ENCODE data around the gene APCDD1L.

Gene APCDD1L

DNA sequence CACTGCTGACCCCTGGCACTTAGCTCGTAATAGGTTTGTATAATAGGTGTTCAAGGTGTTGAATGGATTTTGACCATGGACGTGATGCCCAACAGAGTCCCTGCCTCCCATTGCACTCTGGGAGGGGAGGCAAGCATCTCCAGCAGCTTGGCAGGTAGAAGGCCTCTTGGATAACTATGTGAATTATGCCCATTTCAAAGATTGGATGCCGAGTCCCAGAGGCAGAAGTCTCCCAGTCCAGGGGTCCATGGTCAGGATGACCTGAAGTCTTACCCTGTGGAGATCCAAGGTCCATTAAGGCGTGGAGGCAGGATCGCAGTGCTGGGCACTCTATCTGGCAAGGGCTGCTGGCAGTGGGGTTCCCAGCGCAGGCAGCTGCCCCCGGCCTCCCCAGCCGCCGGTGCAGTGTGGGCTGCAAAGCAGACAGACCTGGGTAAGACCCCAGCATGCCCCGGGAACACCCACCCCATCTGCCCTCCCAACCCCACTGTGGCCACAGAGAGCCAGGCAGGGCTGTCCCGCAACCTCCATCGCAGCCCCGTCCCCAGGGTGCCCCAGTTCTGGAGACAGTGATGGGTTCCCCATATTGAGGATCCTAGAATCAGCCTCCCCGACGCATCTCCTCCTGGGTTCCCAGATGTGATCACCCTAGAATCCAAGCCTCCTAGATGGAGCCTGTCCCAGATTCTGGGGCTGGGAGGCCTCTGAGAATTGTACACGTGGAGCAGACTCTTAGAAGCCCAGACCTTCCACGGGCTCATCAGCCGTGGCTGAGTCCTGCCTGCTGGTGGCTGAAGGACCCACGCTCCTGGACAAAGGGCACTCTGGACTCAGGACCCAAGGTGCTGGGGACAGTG is 44.6 kb downstream of the APCDD1L start:
- no peaks in the 10 kb centered on the region for H3K36me3 ChIP-seq (replicated peaks in 1 of 2; ENCODE audit: control insufficient read depth in 2 of 2, insufficient read depth in 2 of 2, low read length in 2 of 2)
- no peak overlapping the region for H3K4ac ChIP-seq (ENCODE audit: low read length)
- no CpG with 5 or more reads among the region's 19 CpGs for WGBS, 2 donors (ENCODE audit: extremely low coverage in 2 of 2, insufficient read length in 2 of 2, insufficient replicate concordance in 1 of 2)
- H3K23ac ChIP-seq (ENCODE audit: low read depth, low read length, poor library complexity), result peak overlapping the region; percentile 36
- H2AK5ac ChIP-seq (ENCODE audit: low read depth, low read length), result peak overlapping the region; percentile 32
- no peak overlapping the region for H3K4me2 ChIP-seq (ENCODE audit: insufficient read depth, low read length, poor library complexity, severe bottlenecking)
- H3K18ac ChIP-seq (ENCODE audit: low read length), result peak overlapping the region; percentile 33
- no peak overlapping the region for H2BK15ac ChIP-seq (ENCODE audit: low read length)
- H3K9ac ChIP-seq (ENCODE audit: low read depth, low read length, poor library complexity), result no peak overlapping the region
- no peaks in the 10 kb centered on the region for H3K9me3 ChIP-seq (replicated peaks in 1 of 2; ENCODE audit: control insufficient read depth in 2 of 2, insufficient read depth in 1 of 2, low read depth in 1 of 2, low read length in 2 of 2)
- H3K14ac ChIP-seq (ENCODE audit: low read length), result no peak overlapping the region
- H4K91ac ChIP-seq (ENCODE audit: low read depth, low read length, poor library complexity), result no peak overlapping the region
- no peak overlapping the region for H2BK12ac ChIP-seq (ENCODE audit: low read length)
- no peak overlapping the region for H2BK5ac ChIP-seq (ENCODE audit: low read length)
- H3K4me3 ChIP-seq (ENCODE audit: low read length in 2 of 2), result no peak overlapping the region
- H2BK120ac ChIP-seq (ENCODE audit: low read depth, low read length), result no peak overlapping the region
- no peaks in the 10 kb centered on the region for H3K79me1 ChIP-seq (ENCODE audit: low read depth, low read length)
- H2AFZ ChIP-seq (ENCODE audit: low read length), result no peak overlapping the region
- no peak overlapping the region for H4K8ac ChIP-seq (ENCODE audit: low read depth, low read length)
- H3K27me3 ChIP-seq (ENCODE audit: control insufficient read depth in 3 of 3, insufficient read depth in 3 of 3, low read depth in 1 of 3, low read length in 3 of 3), result no peaks in the 10 kb centered on the region
- H3K27ac ChIP-seq (replicated peaks; ENCODE audit: low read length), result no peak overlapping the region
- no peaks in the 10 kb centered on the region for H3K4me1 ChIP-seq (ENCODE audit: control insufficient read depth in 2 of 2, insufficient read depth in 1 of 2, low read depth in 1 of 2, low read length in 2 of 2)
- DNase-seq (ENCODE audit: low spot score), result no peak

DNA sequence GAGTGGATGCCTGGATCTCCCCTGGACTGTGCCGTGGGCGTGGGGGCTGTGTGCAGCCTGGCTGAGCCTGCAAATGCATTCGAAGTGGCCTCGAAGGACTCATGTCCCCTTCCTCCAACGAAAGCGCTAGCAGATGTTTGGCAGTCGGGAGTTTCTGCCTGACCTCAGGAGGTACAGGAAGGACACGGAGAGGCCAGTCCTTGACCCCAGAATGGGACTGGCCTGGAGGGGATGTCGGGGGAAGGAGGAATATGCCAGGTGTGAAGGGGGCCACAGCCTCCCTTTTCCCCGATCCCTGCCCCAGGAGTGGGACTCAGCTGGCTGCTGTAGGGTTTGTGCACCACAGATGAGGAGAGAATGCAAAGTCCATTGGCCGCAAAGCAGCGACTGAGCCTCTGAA is 45.6 kb downstream of the APCDD1L start:
- Histone ChIP-seq H3K18ac (ENCODE audit: low read length) (no peak overlapping the region), H3K4me3 (ENCODE audit: low read length in 2 of 2) (peak overlapping the region in 1 of 2 donors; percentile 46), H3K4me1 (ENCODE audit: control insufficient read depth in 2 of 2, insufficient read depth in 1 of 2, low read depth in 1 of 2, low read length in 2 of 2) (peaks cover 0 to 2% of the 10 kb centered on the region in 2 donors), H3K9ac (ENCODE audit: low read depth, low read length, poor library complexity) (no peak overlapping the region), H3K79me1 (ENCODE audit: low read depth, low read length) (no peaks in the 10 kb centered on the region), H2BK5ac (ENCODE audit: low read length) (no peak overlapping the region), H4K8ac (ENCODE audit: low read depth, low read length) (peak overlapping the region; percentile 73), H3K23ac (ENCODE audit: low read depth, low read length, poor library complexity) (no peak overlapping the region), H3K4me2 (ENCODE audit: insufficient read depth, low read length, poor library complexity, severe bottlenecking) (no peak overlapping the region), H2BK15ac (ENCODE audit: low read length) (no peak overlapping the region), H2AK5ac (ENCODE audit: low read depth, low read length) (no peak overlapping the region), H2AFZ (ENCODE audit: low read length) (no peak overlapping the region), H3K9me3 (replicated peaks in 1 of 2; ENCODE audit: control insufficient read depth in 2 of 2, insufficient read depth in 1 of 2, low read depth in 1 of 2, low read length in 2 of 2) (no peaks in the 10 kb centered on the region), H3K27me3 (ENCODE audit: control insufficient read depth in 3 of 3, insufficient read depth in 3 of 3, low read depth in 1 of 3, low read length in 3 of 3) (no peaks in the 10 kb centered on the region), H2BK12ac (ENCODE audit: low read length) (no peak overlapping the region), H3K14ac (ENCODE audit: low read length) (no peak overlapping the region), H3K27ac (replicated peaks; ENCODE audit: low read length) (no peak overlapping the region), H3K36me3 (replicated peaks in 1 of 2; ENCODE audit: control insufficient read depth in 2 of 2, insufficient read depth in 2 of 2, low read length in 2 of 2) (no peaks in the 10 kb centered on the region), H3K4ac (ENCODE audit: low read length) (no peak overlapping the region), H4K91ac (ENCODE audit: low read depth, low read length, poor library complexity) (no peak overlapping the region), H2BK120ac (ENCODE audit: low read depth, low read length) (no peak overlapping the region)
- WGBS, 2 donors (ENCODE audit: extremely low coverage in 2 of 2, insufficient read length in 2 of 2, insufficient replicate concordance in 1 of 2), result no CpG with 5 or more reads among the region's 12 CpGs
- no peak for DNase-seq (ENCODE audit: low spot score)

- H3K14ac ChIP-seq (ENCODE audit: low read length), result no peak overlapping the region
- no peak overlapping the region for H2BK15ac ChIP-seq (ENCODE audit: low read length)
- no peak overlapping the region for H2BK5ac ChIP-seq (ENCODE audit: low read length)
- no peak overlapping the region for H2AFZ ChIP-seq (ENCODE audit: low read length)
- H3K18ac ChIP-seq (ENCODE audit: low read length), result peak overlapping the region; percentile 27
- peak overlapping the region; percentile 57 for H2AK5ac ChIP-seq (ENCODE audit: low read depth, low read length)
- no peak overlapping the region for H3K27ac ChIP-seq (replicated peaks; ENCODE audit: low read length)
- no peak overlapping the region for H4K91ac ChIP-seq (ENCODE audit: low read depth, low read length, poor library complexity)
- H2BK120ac ChIP-seq (ENCODE audit: low read depth, low read length), result no peak overlapping the region
- no peaks in the 10 kb centered on the region for H3K79me1 ChIP-seq (ENCODE audit: low read depth, low read length)
- WGBS, 2 donors (ENCODE audit: extremely low coverage in 2 of 2, insufficient read length in 2 of 2, insufficient replicate concordance in 1 of 2), result no CpG with 5 or more reads among the region's 28 CpGs
- H2BK12ac ChIP-seq (ENCODE audit: low read length), result no peak overlapping the region
- no peak overlapping the region for H3K4ac ChIP-seq (ENCODE audit: low read length)
- no peak overlapping the region for H3K4me2 ChIP-seq (ENCODE audit: insufficient read depth, low read length, poor library complexity, severe bottlenecking)
- no peak overlapping the region for H3K4me3 ChIP-seq (ENCODE audit: low read length in 2 of 2)
- no peaks in the 10 kb centered on the region for H3K27me3 ChIP-seq (ENCODE audit: control insufficient read depth in 3 of 3, insufficient read depth in 3 of 3, low read depth in 1 of 3, low read length in 3 of 3)
- no peak for DNase-seq (ENCODE audit: low spot score)
- no peak overlapping the region for H4K8ac ChIP-seq (ENCODE audit: low read depth, low read length)
- H3K36me3 ChIP-seq (replicated peaks in 1 of 2; ENCODE audit: control insufficient read depth in 2 of 2, insufficient read depth in 2 of 2, low read length in 2 of 2), result no peaks in the 10 kb centered on the region
- no peaks in the 10 kb centered on the region for H3K9me3 ChIP-seq (replicated peaks in 1 of 2; ENCODE audit: control insufficient read depth in 2 of 2, insufficient read depth in 1 of 2, low read depth in 1 of 2, low read length in 2 of 2)
- no peak overlapping the region for H3K23ac ChIP-seq (ENCODE audit: low read depth, low read length, poor library complexity)
- H3K4me1 ChIP-seq (ENCODE audit: control insufficient read depth in 2 of 2, insufficient read depth in 1 of 2, low read depth in 1 of 2, low read length in 2 of 2), result peaks cover 0 to 2% of the 10 kb centered on the region in 2 donors
- H3K9ac ChIP-seq (ENCODE audit: low read depth, low read length, poor library complexity), result no peak overlapping the region
Observed at GRCh38 chr20:58467572-58468527, 47.3 kb downstream of the APCDD1L start.
